ENCODE results near the gene C16orf92. TPM values are rescaled to one million over a fixed set of nuclear protein-coding genes. Genes with fewer than 3 reads are reported as not detected.

The C16orf92 gene, protein sequence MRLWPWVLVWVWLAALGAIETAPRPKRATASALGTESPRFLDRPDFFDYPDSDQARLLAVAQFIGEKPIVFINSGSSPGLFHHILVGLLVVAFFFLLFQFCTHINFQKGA
- total RNA-seq (not detected), polyA plus RNA-seq (not detected)
- long read RNA-seq, donor 1: 0 reads
- long read RNA-seq, donor 2: 0 reads
- long read RNA-seq, donor 3: 0 reads
- long read RNA-seq, donor 4: 0 reads
- long read RNA-seq, donor 5: 0 reads
- long read RNA-seq, donor 6: 0 reads
- long read RNA-seq, donor 7: 0 reads
- long read RNA-seq, donor 8: 0 reads
- long read RNA-seq, donor 9: 0 reads
- long read RNA-seq, donor 10: 0 reads

- H3K27ac ChIP-seq: no peak within 1 kb of the TSS
Measured at GRCh38 chr16:30022887-30023286, at the start of gene C16orf92. TSS of gene C16orf92 (plus strand) at chr16:30023198. CDS start at chr16:30023341, 143 bp downstream.

GRCh38 chr16:29973384-29974246 is 49.4 kb upstream of the C16orf92 start, which contains the start of gene TAOK2:
TSS of gene TAOK2 (plus strand) at chr16:29973868. CDS start at chr16:29977773, 3,905 bp downstream.
- Histone ChIP-seq H3K36me3 (replicated peaks in 1 of 2) (peaks cover 0 to 41% of the 10 kb centered on the region in 2 donors), H3K4me3 (peak within 1 kb of the TSS; percentile 54 to 87 (median 70)), H3K27ac (peak within 1 kb of the TSS; percentile 23 to 87 (median 81)), H3K4me1 (replicated peaks in 1 of 2) (peaks cover 21 to 39% of the 10 kb centered on the region in 2 donors), H3K27me3 (no peaks in the 10 kb centered on the region), H3K9me3 (replicated peaks in 1 of 3) (no peaks in the 10 kb centered on the region)
- 2 to 5% (median 4%) methylated on average over 32 to 75 of the region's 75 CpGs for WGBS, 4 donors
- intact Hi-C loops (cut with DNase I): loop anchor here in 1 of 2 donors (5.0 kb wide), 1 partner anchor 46 kb away; the partner anchor contains the start of gene KCTD13
- DNase-seq: peak; percentile 98 to 99 (median 99)
- TF ChIP-seq POLR2A (IDR thresholded peaks at IDR 0.05) (peak; percentile 42 to 72), CTCF (IDR thresholded peaks at IDR 0.05) (no peak)

More at GRCh38 chr16:30022887-30023286, at the start of gene C16orf92:
- no peaks in the 10 kb centered on the region for H3K9me3 ChIP-seq (replicated peaks in 1 of 3)
- no peaks in the 10 kb centered on the region for H3K27me3 ChIP-seq
- DNase-seq: no peak
- H3K36me3 ChIP-seq (replicated peaks in 1 of 2): no peaks in the 10 kb centered on the region
- no peaks in the 10 kb centered on the region for H3K4me1 ChIP-seq (replicated peaks in 1 of 2)
- WGBS, 4 donors: 76 to 85% (median 82%) methylated on average over 6 of the region's 6 CpGs
- intact Hi-C loops (cut with DNase I): loop anchor here in 1 of 2 donors (10.0 kb wide), 1 partner anchor 318 kb away; no protein-coding TSS in a partner anchor
- no peak within 1 kb of the TSS for H3K4me3 ChIP-seq
- TF ChIP-seq POLR2A (IDR thresholded peaks at IDR 0.05) (no peak), CTCF (IDR thresholded peaks at IDR 0.05) (no peak)

DNA sequence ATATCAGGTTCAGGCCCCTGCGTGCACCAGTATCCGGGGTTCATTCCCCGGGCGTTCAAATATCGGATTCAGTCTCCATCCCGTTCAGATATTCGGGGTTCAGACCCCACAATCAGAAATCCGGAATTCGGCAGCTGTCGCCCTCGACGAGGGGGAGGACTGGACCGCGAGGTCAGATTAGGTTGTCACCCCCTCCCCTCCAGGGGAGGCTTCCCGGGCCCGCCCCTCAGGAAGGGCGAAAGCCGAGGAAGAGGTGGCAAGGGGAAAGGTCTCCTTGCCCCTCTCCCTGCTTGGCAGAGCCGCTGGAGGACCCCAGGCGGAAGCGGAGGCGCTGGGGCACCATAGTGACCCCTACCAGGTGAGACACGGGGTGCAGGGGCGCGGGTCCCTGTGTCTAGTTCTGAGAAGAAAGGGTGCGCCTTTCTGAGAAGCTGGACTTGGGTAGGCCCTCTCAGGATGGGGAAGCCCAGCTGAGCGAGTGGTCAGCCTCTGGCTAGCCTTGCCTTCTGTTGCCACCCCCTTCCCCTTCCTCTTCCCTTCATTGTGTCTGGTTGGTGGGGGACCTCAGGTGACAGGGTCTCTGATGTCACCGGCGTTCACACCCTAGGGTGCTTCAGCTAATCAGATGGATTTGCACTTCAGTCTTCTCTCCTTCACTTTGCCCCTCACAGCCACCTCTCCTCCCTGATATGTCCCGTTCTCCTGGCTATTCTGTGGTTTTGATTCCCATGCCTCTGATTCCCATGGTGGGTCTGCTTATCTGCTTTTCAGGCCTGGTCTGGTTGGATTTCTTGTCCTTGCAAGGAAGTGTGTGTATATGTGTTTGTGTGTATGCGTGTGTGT is 48.5 kb upstream of the C16orf92 start:
- no peaks in the 10 kb centered on the region for H3K9me3 ChIP-seq (replicated peaks in 1 of 3)
- TF ChIP-seq POLR2A (IDR thresholded peaks at IDR 0.05) (peak in 1 of 2 donors; percentile 31), CTCF (IDR thresholded peaks at IDR 0.05) (no peak)
- intact Hi-C loops (cut with DNase I): loop anchor here in 1 of 2 donors (5.0 kb wide), 1 partner anchor 47 kb away; the partner anchor contains the start of gene KCTD13
- DNase-seq: peak in 5 of 7 donors; percentile 44 to 73 (median 49)
- peaks cover 22 to 43% of the 10 kb centered on the region in 2 donors for H3K4me1 ChIP-seq (replicated peaks in 1 of 2)
- WGBS, 4 donors: 1 to 3% (median 2%) methylated on average over 11 to 31 of the region's 31 CpGs
- peak overlapping the region; percentile 23 to 87 (median 81) for H3K27ac ChIP-seq
- H3K27me3 ChIP-seq: no peaks in the 10 kb centered on the region
- H3K4me3 ChIP-seq: peak overlapping the region; percentile 54 to 87 (median 70)
- peaks cover 0 to 43% of the 10 kb centered on the region in 2 donors for H3K36me3 ChIP-seq (replicated peaks in 1 of 2)

All from adrenal gland (tissue), 19 donors.